Astrocyte (in vitro differentiated cells and primary cell): ENCODE data around the gene GRHL1. TPM values are rescaled to one million over a fixed set of nuclear protein-coding genes. Genes with fewer than 3 reads are reported as not detected.
"Not testable (repeated sequence)": the region's sequence is repeated elsewhere in the genome, so short reads cannot be mapped to it uniquely, and the experiment has no call there.

Source experiments
- DNase-seq: peaks from one replicate; pipeline ENCODE4 v3.0.0-alpha.2; 2010; ENCODE audit warnings: low read depth
- FAIRE-seq: peaks from 2 replicates; lab custom pipeline; 2011; peaks lifted over from hg19 to GRCh38; lab: Jason Lieb, UNC
- H2AFZ ChIP-seq: 2 replicates; pipeline ENCODE4 v1.6.0; 2012; ENCODE audit warnings: low read depth, low read length, inconsistent platforms
- H3K27ac ChIP-seq: 2 replicates; pipeline ENCODE4 v1.5.1; 2011; ENCODE audit warnings: low read depth, low read length, inconsistent platforms
- H3K27me3 ChIP-seq: 2 replicates; pipeline ENCODE4 v1.6.0; 2011; ENCODE audit warnings: low read length, inconsistent platforms; ENCODE audit not compliant: insufficient read depth
- H3K36me3 ChIP-seq: 2 replicates; pipeline ENCODE4 v1.5.1; 2011; ENCODE audit warnings: low read length, inconsistent platforms; ENCODE audit not compliant: insufficient read depth
- H3K4me1 ChIP-seq: 2 replicates; pipeline ENCODE4 v1.5.1; 2011; ENCODE audit warnings: low read length, inconsistent platforms; ENCODE audit not compliant: insufficient read depth
- H3K4me2 ChIP-seq: 2 replicates; pipeline ENCODE4 v1.6.0; 2012; ENCODE audit warnings: low read length, inconsistent platforms
- H3K4me3 ChIP-seq: 2 replicates; pipeline ENCODE4 v1.5.1; 2011; ENCODE audit warnings: low read depth, mild to moderate bottlenecking, low read length, inconsistent platforms; ENCODE audit not compliant: insufficient read depth
- H3K79me2 ChIP-seq: 2 replicates; pipeline ENCODE4 v1.6.0; 2012; ENCODE audit warnings: mild to moderate bottlenecking, low read length, inconsistent platforms; ENCODE audit not compliant: insufficient read depth
- H3K9ac ChIP-seq: 2 replicates; pipeline ENCODE4 v1.6.0; 2012; ENCODE audit warnings: mild to moderate bottlenecking, low read length, inconsistent platforms
- H3K9me3 ChIP-seq: 2 replicates; pipeline ENCODE4 v1.5.1; 2012; ENCODE audit warnings: low read depth, mild to moderate bottlenecking, low read length, inconsistent platforms; ENCODE audit not compliant: insufficient read depth
- H4K20me1 ChIP-seq: 2 replicates; pipeline ENCODE4 v1.6.0; 2012; ENCODE audit warnings: low read length, inconsistent platforms; ENCODE audit not compliant: insufficient read depth
- H3K27ac Mint-ChIP-seq: one replicate; pipeline ENCODE4 v1.8.0; 2021; ENCODE audit warnings: mild to moderate bottlenecking, mixed read lengths; ENCODE audit not compliant: unreplicated experiment
- H3K27me3 Mint-ChIP-seq: one replicate; pipeline ENCODE4 v1.8.0; 2021; ENCODE audit warnings: low read depth, mixed read lengths; ENCODE audit not compliant: unreplicated experiment
- H3K36me3 Mint-ChIP-seq: one replicate; pipeline ENCODE4 v1.8.0; 2021; ENCODE audit warnings: low read depth, mixed read lengths; ENCODE audit not compliant: unreplicated experiment
- H3K4me1 Mint-ChIP-seq: one replicate; pipeline ENCODE4 v1.8.0; 2021; ENCODE audit warnings: low read depth, mixed read lengths; ENCODE audit not compliant: unreplicated experiment
- H3K4me3 Mint-ChIP-seq: one replicate; pipeline ENCODE4 v1.8.0; 2021; ENCODE audit warnings: mild to moderate bottlenecking, moderate library complexity, mixed read lengths; ENCODE audit not compliant: unreplicated experiment
- H3K9me3 Mint-ChIP-seq: one replicate; pipeline ENCODE4 v1.8.0; 2021; ENCODE audit warnings: mild to moderate bottlenecking, mixed read lengths; ENCODE audit not compliant: unreplicated experiment
- CTCF ChIP-seq: IDR thresholded peaks from 2 replicates; pipeline ENCODE4 v1.5.1; 2011; ENCODE audit warnings: low read depth, mild to moderate bottlenecking, inconsistent platforms, low read length, moderate library complexity; ENCODE audit not compliant: insufficient read depth
- EZH2 ChIP-seq: IDR thresholded peaks from 2 replicates; pipeline ENCODE4 v1.6.1; 2012; ENCODE audit warnings: mild to moderate bottlenecking, low read length, inconsistent platforms; ENCODE audit not compliant: insufficient read depth
- total RNA-seq: library from RNA; stranded (reverse); gene quantifications from 2 replicates; pipeline ENCODE4 v1.2.1, GENCODE V29; 2021

GRHL1 gene
- total RNA-seq, 1 donor from 2014 or later: 4.1 TPM

DNA sequence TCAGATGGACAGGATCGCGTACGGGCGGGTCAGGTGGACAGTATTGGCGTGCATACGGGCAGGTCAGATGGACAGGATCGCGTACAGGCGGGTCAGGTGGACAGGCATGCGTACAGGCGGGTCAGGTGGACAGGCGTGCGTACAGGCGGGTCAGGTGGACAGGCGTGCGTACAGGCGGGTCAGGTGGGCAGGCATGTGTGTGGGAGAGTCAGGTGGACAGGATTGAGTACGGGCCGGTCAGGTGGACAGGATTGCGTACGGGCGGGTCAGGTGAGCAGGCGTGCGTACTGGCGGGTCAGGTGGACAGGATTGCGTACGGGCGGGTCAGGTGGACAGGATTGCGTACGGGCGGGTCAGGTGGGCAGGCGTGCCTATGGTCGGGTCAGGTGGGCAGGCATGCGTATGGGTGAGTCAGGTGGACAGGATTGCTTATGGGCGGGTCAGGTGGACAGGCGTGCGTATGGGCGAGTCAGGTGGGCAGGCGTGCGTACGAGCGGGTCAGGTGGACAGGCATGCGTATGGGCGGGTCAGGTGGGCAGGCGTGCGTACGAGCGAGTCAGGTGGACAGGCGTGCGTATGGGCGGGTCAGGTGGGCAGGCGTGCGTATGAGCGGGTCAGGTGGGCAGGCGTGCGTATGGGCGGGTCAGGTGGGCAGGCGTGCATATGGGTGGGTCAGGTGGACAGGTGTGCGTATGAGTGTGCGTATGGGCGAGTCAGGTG is 60.3 kb downstream of the GRHL1 start:
- H3K4me1 ChIP-seq, H2AFZ ChIP-seq, H3K4me3 Mint-ChIP-seq, H3K36me3 ChIP-seq, H3K27ac ChIP-seq, H3K4me2 ChIP-seq, H3K9me3 ChIP-seq, H3K79me2 ChIP-seq, H3K27me3 Mint-ChIP-seq, H3K36me3 Mint-ChIP-seq, H3K9ac ChIP-seq, H3K27me3 ChIP-seq, H3K27ac Mint-ChIP-seq, H4K20me1 ChIP-seq, H3K9me3 Mint-ChIP-seq, H3K4me3 ChIP-seq, FAIRE-seq, DNase-seq: not testable (repeated sequence)
- peaks cover 14% of the 10 kb centered on the region for H3K4me1 Mint-ChIP-seq

- not testable (repeated sequence) for H3K9me3 ChIP-seq, H3K9ac ChIP-seq, H3K36me3 ChIP-seq, H3K4me1 Mint-ChIP-seq, H3K36me3 Mint-ChIP-seq, H4K20me1 ChIP-seq, H3K4me1 ChIP-seq, H3K9me3 Mint-ChIP-seq, H2AFZ ChIP-seq, H3K27me3 Mint-ChIP-seq, FAIRE-seq, H3K4me3 ChIP-seq, H3K27ac ChIP-seq, DNase-seq, H3K79me2 ChIP-seq, H3K27me3 ChIP-seq, H3K4me3 Mint-ChIP-seq, H3K27ac Mint-ChIP-seq, H3K4me2 ChIP-seq
Observed at GRCh38 chr2:10012366-10012962, 61.0 kb downstream of the GRHL1 start.

DNA sequence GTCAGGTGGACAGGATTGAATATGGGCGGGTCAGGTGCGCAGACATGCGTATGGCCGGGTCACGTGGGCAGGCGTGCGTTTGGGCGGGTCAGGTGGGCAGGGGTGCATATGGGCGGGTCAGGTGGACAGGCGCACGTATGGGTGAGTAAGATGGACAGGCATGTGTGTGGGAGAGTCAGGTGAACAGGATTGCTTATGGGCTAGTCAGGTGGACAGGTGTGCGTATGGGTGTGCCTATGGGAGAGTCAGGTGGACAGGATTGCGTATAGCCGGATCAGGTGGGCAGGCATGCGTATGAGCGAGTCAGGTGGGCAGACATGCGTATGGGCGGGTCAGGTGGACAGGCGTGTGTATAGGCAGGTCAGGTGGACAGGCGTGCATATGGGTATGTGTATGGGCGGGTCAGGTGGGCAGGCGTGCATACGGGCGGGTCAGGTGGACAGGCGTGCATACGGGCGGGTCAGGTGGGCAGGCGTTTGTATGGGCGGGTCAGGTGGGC is 61.5 kb downstream of the GRHL1 start:
- TF ChIP-seq EZH2: no peak
- TF ChIP-seq CTCF: no peak
- Mint-ChIP-seq H3K4me1 (peaks cover 3% of the 10 kb centered on the region), H3K9me3 (peaks cover 11% of the 10 kb centered on the region), H3K36me3 (no peaks in the 10 kb centered on the region), H3K27me3 (peaks cover under 1% of the 10 kb centered on the region), H3K27ac (no peak overlapping the region), H3K4me3 (no peak overlapping the region)
- no peak for FAIRE-seq
- no peak overlapping the region for H3K27ac ChIP-seq
- no peak overlapping the region for H2AFZ ChIP-seq
- H3K4me3 ChIP-seq: no peak overlapping the region
- H3K4me1 ChIP-seq: peaks cover 2% of the 10 kb centered on the region
- DNase-seq: no peak
- no peak overlapping the region for H3K4me2 ChIP-seq
- H3K36me3 ChIP-seq: no peaks in the 10 kb centered on the region
- H3K9ac ChIP-seq: no peak overlapping the region
- H3K27me3 ChIP-seq: peaks cover 3% of the 10 kb centered on the region
- H3K79me2 ChIP-seq: no peaks in the 10 kb centered on the region
- H3K9me3 ChIP-seq: peaks cover 2% of the 10 kb centered on the region
- H4K20me1 ChIP-seq: no peaks in the 10 kb centered on the region

GRCh38 chr2:10013651-10014417 is 62.3 kb downstream of the GRHL1 start:
- not testable (repeated sequence) for H3K4me1 ChIP-seq, DNase-seq, H3K9ac ChIP-seq, H2AFZ ChIP-seq, H3K36me3 ChIP-seq, H3K4me3 ChIP-seq, H4K20me1 ChIP-seq, H3K36me3 Mint-ChIP-seq, H3K27me3 ChIP-seq, H3K4me2 ChIP-seq, H3K4me3 Mint-ChIP-seq, H3K27me3 Mint-ChIP-seq, H3K27ac Mint-ChIP-seq, H3K27ac ChIP-seq, H3K9me3 ChIP-seq, H3K4me1 Mint-ChIP-seq, FAIRE-seq, H3K79me2 ChIP-seq
- H3K9me3 Mint-ChIP-seq: peaks cover 15% of the 10 kb centered on the region
